ENCODE results near the gene LIMK2. TPM values are rescaled to one million over a fixed set of nuclear protein-coding genes. Genes with fewer than 3 reads are reported as not detected.

Gene LIMK2
- total RNA-seq, 1 experiment from 2014 or later = 42.8 TPM

GRCh38 chr22:31211862-31212730 is at the start of gene LIMK2 (continued):
- TF ChIP-seq EMX1 (CRISPR knock-in tag; IDR thresholded peaks at IDR 0.05) = no peak
- peak; percentile 89 for TF ChIP-seq E2F5 (CRISPR knock-in tag; IDR thresholded peaks at IDR 0.05)
- no peak for TF ChIP-seq SOX15 (CRISPR knock-in tag; IDR thresholded peaks at IDR 0.05)
- peak; percentile 38; the same call in 1 of the 2 replicates for TF ChIP-seq CTCF (IDR thresholded peaks at IDR 0.05)
- peak; percentile 77; the same call in 1 of the 2 replicates for TF ChIP-seq ETV6 (CRISPR knock-in tag; IDR thresholded peaks at IDR 0.05)
- no peak for TF ChIP-seq NR3C1 (CRISPR knock-in tag; conservative IDR thresholded peaks at IDR 0.05; ENCODE audit: low read depth)
- TF ChIP-seq RELA (CRISPR knock-in tag; IDR thresholded peaks at IDR 0.05; ENCODE audit: borderline replicate concordance) = no peak
- TF ChIP-seq TEAD1 (CRISPR knock-in tag; IDR thresholded peaks at IDR 0.05) = peak; percentile 12; the same call in 1 of the 2 replicates
- no peak for TF ChIP-seq ZSCAN18 (CRISPR knock-in tag; IDR thresholded peaks at IDR 0.05)
- no peak for TF ChIP-seq ESRRA (CRISPR knock-in tag; IDR thresholded peaks at IDR 0.05; ENCODE audit: borderline replicate concordance)
- no peak for TF ChIP-seq NFYB (CRISPR knock-in tag; conservative IDR thresholded peaks at IDR 0.05; ENCODE audit: low read depth)
- TF ChIP-seq NFE2L1 (CRISPR knock-in tag; IDR thresholded peaks at IDR 0.05) = peak; percentile 71; the same call in 1 of the 2 replicates
- peak; percentile 55 for TF ChIP-seq FOXP1 (CRISPR knock-in tag; IDR thresholded peaks at IDR 0.05; ENCODE audit: borderline replicate concordance)
- 0 out of 2 replicates have a peak, but pooled peaks have one; percentile 17 for TF ChIP-seq FOXP4 (CRISPR knock-in tag; IDR thresholded peaks at IDR 0.05)
- peak; percentile 51 for TF ChIP-seq ZNF423 (CRISPR knock-in tag; IDR thresholded peaks at IDR 0.05)
- TF ChIP-seq FOXK1 (CRISPR knock-in tag; IDR thresholded peaks at IDR 0.05) = peak; percentile 80
- no peak for TF ChIP-seq OVOL2 (CRISPR knock-in tag; IDR thresholded peaks at IDR 0.05; ENCODE audit: borderline replicate concordance)
- TF ChIP-seq HMGXB4 (CRISPR knock-in tag; IDR thresholded peaks at IDR 0.05) = peak; percentile 82
- TF ChIP-seq JAZF1 (CRISPR knock-in tag; IDR thresholded peaks at IDR 0.05) = no peak
- TF ChIP-seq ZNF317 (CRISPR knock-in tag; IDR thresholded peaks at IDR 0.05; ENCODE audit: borderline replicate concordance, low read depth) = no peak
- no peak for TF ChIP-seq ZNF281 (CRISPR knock-in tag; IDR thresholded peaks at IDR 0.05)
- no peak for TF ChIP-seq NFATC4 (CRISPR knock-in tag; IDR thresholded peaks at IDR 0.05)
- TF ChIP-seq USF1 (CRISPR knock-in tag; IDR thresholded peaks at IDR 0.05) = no peak; the same call in 1 of the 2 replicates
